HL-60/S4 treated with retinoic acid at 250 ng/mL for 4 days and 3 days (cell line): Measurements from ENCODE around the gene KLK10.

Experiments
- in situ Hi-C: fragments of 300-500 bp; cut with MboI; formaldehyde crosslinking; loops from 2 replicates; pipeline ENCODE4 v1.7.0; 2022; ENCODE audit warnings: low sequenced_read_pairs

KLK10 gene

GRCh38 chr19:51026554-51026831 is 7.0 kb upstream of the KLK10 start, which contains the start of gene KLK11:
Gene KLK11 (minus strand): TSS chr19:51026616. CDS start chr19:51025631, 985 bp downstream.
- in situ Hi-C loops = no loop called here

DNA sequence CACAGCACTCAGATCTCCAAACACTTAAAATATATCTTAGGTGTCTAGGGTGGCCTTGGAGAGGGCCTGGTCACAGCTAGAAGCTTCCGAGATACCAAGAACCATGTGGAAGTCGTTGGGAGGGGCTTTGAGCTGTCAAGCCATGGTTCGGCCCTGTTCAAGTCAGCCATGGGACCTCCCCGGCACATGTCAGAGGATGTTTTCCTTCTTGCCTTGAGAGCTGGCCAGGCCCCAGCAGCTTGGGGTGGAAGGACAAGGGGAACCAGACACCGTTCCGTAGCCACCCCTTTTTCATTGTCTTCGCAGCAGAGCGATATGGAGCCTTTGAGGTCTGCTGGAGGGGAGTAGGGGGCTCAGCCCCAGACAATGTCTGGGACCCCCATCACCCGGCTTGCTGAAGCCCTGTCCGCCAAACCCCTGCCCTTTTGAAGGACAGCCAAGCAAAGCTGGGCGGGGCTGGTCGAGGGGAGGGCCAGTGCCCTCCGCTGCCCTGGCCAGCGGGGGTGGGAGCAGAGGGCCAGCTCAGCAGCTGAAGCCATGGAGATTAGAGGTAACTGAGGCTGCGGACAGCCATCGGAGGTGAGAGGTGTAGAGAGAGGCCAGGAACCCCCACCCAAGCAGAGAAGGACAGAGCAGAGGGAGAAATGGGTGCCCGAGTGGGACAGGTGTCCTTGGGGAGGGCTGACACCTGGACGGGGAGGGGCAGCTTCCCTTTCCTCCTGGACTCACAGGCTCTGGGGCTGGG is 6.5 kb upstream of the KLK10 start:
- in situ Hi-C loops = no loop called here

GRCh38 chr19:51025401-51025800 is 5.9 kb upstream of the KLK10 start:
- in situ Hi-C loops = no loop called here

DNA sequence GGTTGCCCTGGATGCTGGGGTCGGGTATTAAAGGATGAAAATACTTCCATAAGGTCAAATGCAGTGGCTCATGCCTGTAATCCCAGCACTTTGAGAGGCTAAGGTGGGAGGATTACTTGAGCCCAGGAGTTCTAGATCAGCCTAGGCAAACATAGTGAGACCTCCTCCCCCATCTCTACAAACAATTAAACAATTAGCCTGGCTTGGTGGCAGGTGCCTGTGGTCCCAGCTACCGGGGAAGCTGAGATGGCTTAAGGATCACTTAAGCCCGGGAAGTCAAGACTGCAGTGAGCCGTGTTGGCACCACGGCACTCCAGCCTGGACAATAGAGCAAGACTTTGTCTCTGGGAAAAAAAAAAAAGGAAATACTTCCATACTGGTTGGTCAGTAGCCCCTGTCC is 5.4 kb upstream of the KLK10 start:
- in situ Hi-C loops = no loop called here

GRCh38 chr19:51023946-51024345 is 4.4 kb upstream of the KLK10 start:
- in situ Hi-C loops = no loop called here

DNA sequence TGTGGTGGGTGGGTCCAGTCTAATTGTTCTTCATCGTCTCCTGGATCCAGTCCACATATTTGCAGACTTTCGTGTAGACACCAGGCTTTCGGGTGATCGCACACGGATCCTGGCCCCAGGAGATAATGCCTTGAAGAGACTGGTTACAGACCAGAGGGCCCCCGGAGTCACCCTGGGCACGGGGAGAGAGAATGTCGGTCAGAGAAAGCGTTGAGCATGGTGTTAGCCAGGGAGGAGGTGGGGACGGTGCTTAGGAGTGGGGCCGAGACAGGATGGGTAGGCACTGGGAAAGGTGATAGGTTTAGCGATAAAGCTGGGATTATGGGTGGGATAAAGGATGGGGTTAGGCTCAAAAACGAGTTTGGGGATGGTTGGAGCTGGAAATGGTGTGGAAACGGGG is 3.0 kb upstream of the KLK10 start:
- in situ Hi-C loops = no loop called here

DNA sequence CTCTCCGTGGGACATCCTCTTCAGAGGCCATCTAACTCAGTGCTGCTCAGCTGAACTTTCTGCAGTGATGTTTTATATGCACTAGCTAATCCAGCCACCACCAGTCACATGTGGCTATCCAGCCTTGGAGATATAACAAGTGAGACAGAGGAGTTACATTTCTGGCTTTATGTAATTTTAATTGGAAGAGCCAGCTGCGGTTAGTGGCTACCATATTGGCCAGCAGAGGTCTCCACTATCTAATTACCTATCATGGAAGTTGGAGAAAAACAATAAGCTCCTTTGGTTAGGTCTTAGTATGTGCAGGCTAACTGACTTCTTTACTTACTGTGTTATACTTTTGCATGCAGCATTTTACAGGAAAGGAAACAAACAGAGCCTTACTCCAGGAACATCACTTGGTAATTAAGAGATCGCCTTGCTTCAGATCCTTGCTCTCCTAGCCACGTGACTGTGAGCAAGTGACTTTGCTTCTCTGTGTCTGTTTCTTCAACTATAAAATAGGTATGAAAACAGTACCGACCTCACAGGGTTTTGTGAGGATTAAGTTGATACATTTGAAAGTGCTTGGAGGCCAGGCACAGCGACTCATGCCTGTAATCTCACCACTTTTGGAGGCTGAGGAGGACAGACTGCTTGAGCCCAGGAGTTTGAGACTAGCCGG is 1.6 kb upstream of the KLK10 start:
- in situ Hi-C loops = no loop called here

DNA sequence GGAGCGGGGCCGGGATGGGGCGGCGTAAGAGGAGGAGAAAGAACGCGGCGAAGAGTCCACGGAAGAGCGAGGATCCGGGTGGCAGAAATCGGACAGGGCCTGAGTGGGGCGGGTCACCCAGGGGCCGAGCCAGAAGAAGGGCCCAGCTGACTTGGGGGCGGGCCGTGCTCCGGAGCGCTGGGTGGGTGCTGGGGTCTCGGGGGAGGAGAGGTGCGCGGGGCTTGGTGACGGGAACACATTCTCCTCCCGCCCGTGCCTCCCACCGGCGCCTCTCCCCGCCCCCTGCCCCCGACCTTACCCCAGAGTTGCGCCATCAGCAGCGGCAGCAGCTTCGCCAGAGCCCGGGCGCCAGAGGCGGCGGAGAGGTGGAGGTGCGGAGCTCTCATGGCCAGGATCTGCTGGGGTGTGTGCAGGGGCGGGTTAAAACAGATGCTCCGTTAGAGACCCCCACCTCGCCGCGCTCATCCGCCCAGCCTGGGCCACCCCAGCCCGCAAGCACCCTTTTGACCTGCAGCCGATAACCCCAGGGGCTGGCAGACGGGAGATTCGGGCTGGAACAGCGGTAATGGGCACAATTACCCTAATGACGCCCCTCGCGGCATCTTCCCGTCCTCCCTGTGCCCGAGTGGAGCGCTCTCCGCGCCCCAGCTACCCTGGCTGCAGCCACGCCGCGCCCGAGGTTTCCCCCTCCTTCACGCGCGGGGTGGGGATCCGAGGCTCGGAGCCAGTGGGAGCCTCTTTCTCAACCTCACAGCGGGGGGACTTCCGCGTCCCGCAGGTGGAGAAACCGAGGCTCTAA is 565 bp downstream of the KLK10 start:
- in situ Hi-C loops = no loop called here

GRCh38 chr19:51016798-51017683 is 2.5 kb downstream of the KLK10 start:
- in situ Hi-C loops = no loop called here

DNA sequence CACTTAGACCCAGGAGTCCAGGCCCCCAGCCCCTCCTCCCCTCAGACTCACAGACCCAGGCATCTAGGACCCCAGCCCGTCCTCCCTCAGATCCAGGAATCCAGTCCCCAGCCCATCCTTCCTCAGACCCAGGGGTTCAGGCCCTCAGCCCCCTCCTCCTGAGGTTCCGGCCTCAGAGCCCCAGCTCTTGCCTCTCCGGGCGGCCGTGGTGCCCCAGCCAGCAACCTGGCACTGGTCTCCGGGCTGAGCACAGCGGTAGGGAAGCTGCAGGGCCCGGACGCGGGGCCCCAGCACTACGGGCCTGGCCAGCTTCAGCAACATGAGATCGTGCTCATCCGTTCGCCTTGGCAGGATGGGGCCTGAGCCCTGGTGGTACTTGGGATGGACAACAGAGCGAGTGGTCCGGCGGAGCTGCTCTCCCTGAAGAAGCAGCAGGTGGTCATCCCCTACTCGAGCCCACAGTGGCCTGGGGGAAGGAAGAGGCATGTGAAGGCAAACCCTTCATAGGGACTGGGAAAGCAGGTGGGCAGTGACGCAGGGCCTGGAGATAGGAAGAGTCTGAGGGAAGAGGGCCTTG is 3.7 kb downstream of the KLK10 start:
- in situ Hi-C loops = no loop called here

- in situ Hi-C loops = no loop called here
Observed at GRCh38 chr19:51014242-51014641, 5.3 kb downstream of the KLK10 start.

GRCh38 chr19:51012661-51013190 is 6.8 kb downstream of the KLK10 start:
- in situ Hi-C loops = no loop called here

DNA sequence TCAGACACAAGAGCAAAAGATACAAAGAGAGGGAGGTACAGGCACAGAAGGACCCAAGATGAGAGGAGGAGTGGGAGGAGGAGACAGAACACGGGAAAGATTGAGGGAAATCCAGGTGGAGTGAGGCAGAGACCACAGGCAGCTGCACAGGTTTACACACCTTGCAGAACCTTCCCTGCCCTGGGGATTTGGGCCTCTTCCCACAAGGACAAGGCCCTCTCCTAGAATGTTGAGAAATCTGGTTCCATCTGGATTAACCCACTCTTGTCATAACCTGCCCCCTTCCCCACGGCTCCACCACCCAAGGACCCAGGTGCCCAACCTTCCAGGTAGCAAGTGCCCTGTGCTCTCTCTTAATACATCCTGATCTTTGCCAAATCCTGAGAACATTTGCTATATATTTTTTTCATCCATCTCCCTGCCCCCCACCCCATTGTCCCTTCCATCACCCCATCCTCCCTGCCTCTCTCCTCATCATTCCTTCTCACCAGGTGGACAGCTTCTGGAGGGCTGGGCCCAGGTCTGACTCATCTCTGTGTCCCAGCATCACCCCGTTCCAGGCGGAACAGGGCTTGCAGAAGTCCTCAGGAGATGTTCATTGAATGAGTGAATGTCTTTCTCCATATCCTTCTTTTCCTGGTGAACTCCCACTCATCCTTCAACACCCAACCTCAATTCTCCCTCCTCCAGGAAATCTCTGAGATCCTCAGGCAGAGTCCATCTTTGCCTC is 9.3 kb downstream of the KLK10 start:
- in situ Hi-C loops = no loop called here

DNA sequence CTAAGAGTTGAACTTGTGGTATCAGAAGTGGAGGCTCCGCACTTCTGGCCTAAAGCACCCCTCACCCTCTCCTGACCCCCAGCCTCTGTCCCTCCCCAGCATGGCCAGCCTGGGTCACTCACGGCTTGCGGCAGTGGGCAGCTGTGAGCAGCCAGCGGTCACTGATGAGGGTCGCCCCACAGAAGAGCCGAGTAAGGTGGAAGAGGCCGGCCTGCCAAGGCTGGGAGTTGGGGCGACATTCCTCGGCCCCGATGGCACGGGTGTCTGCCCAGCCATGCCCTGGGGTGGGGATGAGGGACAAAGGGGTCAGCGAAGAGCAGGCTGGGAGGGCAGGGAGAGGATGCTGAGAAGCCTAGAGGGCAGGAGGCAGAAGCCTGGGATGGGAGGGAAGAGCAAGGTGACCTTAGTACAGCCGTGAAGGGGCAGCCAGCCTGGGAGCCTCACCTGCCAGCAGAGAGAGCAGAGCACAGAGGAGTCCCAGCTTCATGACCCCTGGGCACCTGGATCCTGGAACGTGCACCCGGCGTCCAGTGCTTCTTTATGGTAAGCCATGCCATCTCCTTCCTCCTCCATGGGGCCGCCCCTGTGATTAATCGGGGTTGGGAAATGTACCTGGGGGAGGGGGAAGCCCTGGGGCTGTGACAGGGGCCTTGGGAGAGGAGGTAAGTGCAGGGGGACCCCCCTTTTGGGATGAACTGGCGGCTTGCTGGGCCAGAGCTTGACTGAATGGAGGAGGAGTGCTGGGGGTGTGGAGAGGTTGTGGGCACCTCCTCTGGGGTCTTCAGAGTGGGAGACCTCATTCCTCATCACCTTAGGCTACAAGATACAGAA is 10.2 kb downstream of the KLK10 start:
- in situ Hi-C loops = no loop called here

DNA sequence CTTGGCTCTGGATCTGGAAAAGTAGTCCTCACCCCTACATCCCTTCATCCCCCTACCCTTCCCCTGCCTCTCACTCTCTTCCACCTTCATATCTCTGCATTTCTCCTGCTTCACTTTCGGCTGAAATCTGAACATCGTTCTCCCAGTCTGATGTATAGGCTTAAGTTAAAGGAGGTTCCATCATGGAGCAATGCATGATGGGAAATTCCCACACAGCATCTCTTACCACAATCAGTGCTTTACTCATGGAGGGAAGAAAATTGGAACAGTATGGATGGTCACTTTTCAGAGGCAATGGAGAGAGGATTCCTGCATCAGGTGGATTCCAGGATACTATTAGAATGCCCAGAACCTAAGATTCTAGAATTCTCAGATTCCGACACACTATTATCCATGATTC is 12.0 kb downstream of the KLK10 start:
- in situ Hi-C loops = no loop called here

GRCh38 chr19:51006406-51006805 is 13.1 kb downstream of the KLK10 start:
- in situ Hi-C loops = no loop called here

- in situ Hi-C loops = no loop called here
Observed at GRCh38 chr19:51005248-51005647, 14.3 kb downstream of the KLK10 start.

DNA sequence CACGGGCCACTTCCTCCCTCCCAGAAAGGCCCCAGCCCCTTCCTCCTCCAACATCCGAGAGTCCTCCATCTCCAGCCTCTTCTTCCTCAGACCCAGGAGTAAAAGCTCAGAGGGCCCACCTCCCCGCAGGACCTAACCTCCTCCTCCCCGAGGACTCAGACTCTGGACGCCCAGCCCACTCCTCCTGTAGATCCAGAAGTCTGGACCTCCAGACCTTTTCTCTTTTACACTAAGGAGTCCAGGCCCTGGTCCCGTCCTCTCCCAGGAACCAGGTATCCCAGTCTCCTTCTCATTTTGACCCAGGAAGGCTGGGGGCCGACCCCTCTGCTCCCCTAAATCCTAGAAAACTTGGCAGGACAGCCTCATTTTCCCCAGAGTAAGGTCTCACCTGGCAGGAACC is 16.2 kb downstream of the KLK10 start:
- in situ Hi-C loops = no loop called here
